Measurements from ENCODE around the gene TBRG4.

The TBRG4 gene

GRCh38 chr7:45065031-45065995, 46.2 kb downstream of the TBRG4 start:
- Histone ChIP-seq H3K4me1 (peaks cover 3% of the 10 kb centered on the region), H2AFZ (no peak overlapping the region), H3K9me3 (ENCODE audit: control insufficient read depth, low read length) (no peaks in the 10 kb centered on the region), H3K4me3 (ENCODE audit: low read depth, low read length) (no peak overlapping the region), H3K79me2 (peaks cover 18% of the 10 kb centered on the region), H3K36me3 (ENCODE audit: control insufficient read depth, insufficient read depth, low read length) (no peaks in the 10 kb centered on the region), H3K4me2 (ENCODE audit: low read length) (no peak overlapping the region), H3K9ac (no peak overlapping the region), H3K27me3 (ENCODE audit: control insufficient read depth, insufficient read depth, low read length) (no peaks in the 10 kb centered on the region), H3K27ac (no peak overlapping the region)
- no peak for TF ChIP-seq CTCF (IDR thresholded peaks at IDR 0.05)

GRCh38 chr7:45064047-45064725, 47.3 kb downstream of the TBRG4 start:
- Histone ChIP-seq H3K4me1 (peaks cover 3% of the 10 kb centered on the region), H3K9ac (no peak overlapping the region), H3K36me3 (ENCODE audit: control insufficient read depth, insufficient read depth, low read length) (no peaks in the 10 kb centered on the region), H3K27ac (no peak overlapping the region), H3K9me3 (ENCODE audit: control insufficient read depth, low read length) (no peaks in the 10 kb centered on the region), H3K27me3 (ENCODE audit: control insufficient read depth, insufficient read depth, low read length) (no peaks in the 10 kb centered on the region), H3K4me2 (ENCODE audit: low read length) (no peak overlapping the region), H3K79me2 (peaks cover 18% of the 10 kb centered on the region), H2AFZ (no peak overlapping the region), H3K4me3 (ENCODE audit: low read depth, low read length) (no peak overlapping the region)
- no peak for TF ChIP-seq CTCF (IDR thresholded peaks at IDR 0.05)

DNA sequence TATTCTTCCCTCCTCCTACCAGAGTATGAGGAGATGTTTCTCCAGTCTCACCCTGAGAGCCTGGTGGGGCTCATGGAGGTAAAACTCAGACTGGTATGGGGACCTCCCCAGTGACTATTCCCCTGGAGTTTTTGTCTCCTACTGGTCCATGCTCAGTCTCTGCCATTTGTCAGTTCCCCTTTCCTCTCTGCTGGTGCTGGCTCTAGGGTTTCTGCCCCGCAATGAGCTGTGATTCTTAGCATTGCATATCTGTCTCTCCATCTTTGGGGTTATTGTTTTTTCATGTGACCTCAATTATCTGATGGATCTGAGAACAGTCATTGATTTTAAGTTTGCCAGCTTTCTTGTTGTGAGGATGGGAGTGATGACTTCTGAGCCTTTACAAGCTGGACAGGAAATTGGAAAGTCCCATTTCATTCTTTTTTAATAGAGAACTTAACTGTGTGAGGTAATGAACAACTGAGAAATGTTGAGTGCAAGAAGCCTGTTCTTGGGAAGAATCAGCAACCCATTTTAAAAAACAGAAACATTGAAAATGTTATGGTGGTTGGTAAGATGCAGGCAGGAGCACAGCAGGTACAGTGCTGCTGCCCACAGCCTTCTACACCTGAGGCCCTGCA, 49.6 kb downstream of the TBRG4 start:
- Histone ChIP-seq H3K36me3 (ENCODE audit: control insufficient read depth, insufficient read depth, low read length) (no peaks in the 10 kb centered on the region), H2AFZ (no peak overlapping the region), H3K27me3 (ENCODE audit: control insufficient read depth, insufficient read depth, low read length) (no peaks in the 10 kb centered on the region), H3K4me2 (ENCODE audit: low read length) (no peak overlapping the region), H3K27ac (no peak overlapping the region), H3K4me1 (peaks cover 3% of the 10 kb centered on the region), H3K4me3 (ENCODE audit: low read depth, low read length) (no peak overlapping the region), H3K9ac (no peak overlapping the region), H3K9me3 (ENCODE audit: control insufficient read depth, low read length) (no peaks in the 10 kb centered on the region), H3K79me2 (peaks cover 18% of the 10 kb centered on the region)
- no peak for TF ChIP-seq CTCF (IDR thresholded peaks at IDR 0.05)

GRCh38 chr7:45061352-45061751, 50.1 kb downstream of the TBRG4 start:
- Histone ChIP-seq H3K9me3 (ENCODE audit: control insufficient read depth, low read length) (no peaks in the 10 kb centered on the region), H3K27ac (no peak overlapping the region), H3K4me2 (ENCODE audit: low read length) (no peak overlapping the region), H3K9ac (no peak overlapping the region), H3K27me3 (ENCODE audit: control insufficient read depth, insufficient read depth, low read length) (no peaks in the 10 kb centered on the region), H3K4me3 (ENCODE audit: low read depth, low read length) (no peak overlapping the region), H3K4me1 (peaks cover 3% of the 10 kb centered on the region), H2AFZ (no peak overlapping the region), H3K36me3 (ENCODE audit: control insufficient read depth, insufficient read depth, low read length) (no peaks in the 10 kb centered on the region), H3K79me2 (peaks cover 18% of the 10 kb centered on the region)
- no peak for TF ChIP-seq CTCF (IDR thresholded peaks at IDR 0.05)

Measured in parathyroid adenoma (tissue), 2 donors.